Right renal cortex interstitium (tissue), 3 donors: Measurements from ENCODE around the gene ZDHHC8. TPM values are rescaled to one million over a fixed set of nuclear protein-coding genes. Genes with fewer than 3 reads are reported as not detected.

ENCODE experiments used
- DNase-seq, 3 donors: peaks; one replicate each; pipeline ENCODE4 v3.0.0-alpha.2; 2013; ENCODE audit warnings: low read depth in 3 of 3, low spot score in 2 of 3
- polyA plus RNA-seq, 3 donors: library from polyadenylated mRNA; unstranded; fragments of 120-200 nt; gene quantifications; one replicate each; pipeline ENCODE4 v1.2.1, GENCODE V29; 2013; ENCODE audit not compliant: insufficient read length in 3 of 3

Gene ZDHHC8
- polyA plus RNA-seq, 3 donors = 26.5 to 33.7 (median 27.1) TPM

DNA sequence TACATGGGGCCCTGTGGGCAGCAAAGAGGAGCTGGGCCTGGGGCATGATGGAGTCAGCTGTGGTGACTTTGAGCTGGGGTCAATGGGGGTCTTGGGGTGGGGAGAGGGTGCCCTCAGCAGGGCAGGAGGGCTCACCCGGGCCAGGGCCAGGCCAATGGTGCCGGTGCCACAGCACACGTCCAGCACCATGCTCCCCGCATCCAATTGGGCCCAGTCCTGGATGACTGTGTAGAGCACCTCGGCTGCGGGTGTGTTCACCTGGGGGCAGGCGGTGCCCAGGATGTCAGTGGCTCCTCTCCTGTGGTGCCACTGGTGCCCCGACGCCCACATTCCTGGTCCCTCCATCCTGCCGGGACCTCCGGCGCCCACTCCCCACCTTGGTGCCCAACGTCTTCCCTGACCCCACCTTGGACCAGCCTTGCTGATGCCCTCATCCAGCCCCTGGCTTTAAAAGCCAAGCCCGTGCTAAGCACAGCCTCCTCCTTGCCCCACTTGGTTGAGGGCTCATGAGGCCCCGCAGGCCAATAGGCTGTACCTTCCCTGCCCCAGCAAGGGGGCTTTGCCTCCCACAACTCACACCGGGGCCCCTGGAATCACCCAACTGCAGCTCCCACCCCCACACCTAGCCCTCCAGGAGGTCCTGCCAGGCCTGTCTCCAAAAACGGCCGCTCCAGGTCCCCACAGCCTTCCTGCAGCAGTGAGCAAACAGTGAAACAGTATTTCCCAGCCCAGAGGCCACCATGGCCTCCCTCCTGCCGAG lies 17.9 kb upstream of the ZDHHC8 start:
- no peak for DNase-seq

DNA sequence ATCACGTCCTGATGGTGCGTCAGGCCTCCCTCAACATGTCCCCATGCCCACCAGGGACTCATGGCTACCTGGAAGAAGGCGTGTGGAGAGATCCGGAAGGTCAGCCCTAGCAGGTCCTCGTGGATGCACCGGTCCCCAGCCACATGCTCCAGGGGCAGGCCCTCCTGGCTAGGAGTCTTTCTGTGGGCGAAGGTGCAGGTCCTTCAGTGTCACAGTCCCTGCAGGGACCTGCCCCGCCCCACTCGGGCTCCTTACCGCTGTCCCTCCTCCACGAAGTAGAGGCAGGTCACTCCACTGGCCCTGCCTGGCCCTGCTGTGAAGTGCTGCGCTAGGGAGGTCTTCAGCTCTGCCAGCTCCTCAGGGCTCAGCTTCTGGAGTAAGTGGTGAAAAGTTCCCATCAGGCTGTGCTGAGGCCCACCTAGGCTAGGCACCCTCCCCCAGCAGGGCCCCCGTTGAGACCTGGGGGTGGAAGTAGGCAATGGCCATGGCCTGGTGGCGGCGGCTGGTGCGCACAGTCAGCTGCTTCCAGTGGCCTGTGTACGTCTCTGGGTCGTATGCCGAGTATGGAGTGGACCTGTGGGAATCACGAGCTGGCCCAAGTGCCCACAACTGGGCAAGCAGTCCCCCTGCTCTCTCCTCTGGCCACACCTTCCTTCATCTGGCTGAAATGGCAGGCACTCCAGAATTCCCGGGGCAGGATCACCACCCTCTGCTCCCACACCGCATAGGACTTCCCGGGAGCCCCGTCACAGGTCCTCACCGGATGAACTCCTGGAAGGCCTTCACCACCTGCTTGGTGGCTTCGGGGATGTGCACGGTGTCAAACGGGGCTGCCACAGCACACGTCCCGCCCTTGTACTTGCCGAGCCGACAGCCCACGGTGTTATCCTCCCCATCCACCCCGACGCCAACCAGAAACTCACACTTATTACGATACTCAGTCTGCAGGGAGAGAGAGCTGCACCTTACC lies 16.8 kb upstream of the ZDHHC8 start:
- DNase-seq = no peak

DNA sequence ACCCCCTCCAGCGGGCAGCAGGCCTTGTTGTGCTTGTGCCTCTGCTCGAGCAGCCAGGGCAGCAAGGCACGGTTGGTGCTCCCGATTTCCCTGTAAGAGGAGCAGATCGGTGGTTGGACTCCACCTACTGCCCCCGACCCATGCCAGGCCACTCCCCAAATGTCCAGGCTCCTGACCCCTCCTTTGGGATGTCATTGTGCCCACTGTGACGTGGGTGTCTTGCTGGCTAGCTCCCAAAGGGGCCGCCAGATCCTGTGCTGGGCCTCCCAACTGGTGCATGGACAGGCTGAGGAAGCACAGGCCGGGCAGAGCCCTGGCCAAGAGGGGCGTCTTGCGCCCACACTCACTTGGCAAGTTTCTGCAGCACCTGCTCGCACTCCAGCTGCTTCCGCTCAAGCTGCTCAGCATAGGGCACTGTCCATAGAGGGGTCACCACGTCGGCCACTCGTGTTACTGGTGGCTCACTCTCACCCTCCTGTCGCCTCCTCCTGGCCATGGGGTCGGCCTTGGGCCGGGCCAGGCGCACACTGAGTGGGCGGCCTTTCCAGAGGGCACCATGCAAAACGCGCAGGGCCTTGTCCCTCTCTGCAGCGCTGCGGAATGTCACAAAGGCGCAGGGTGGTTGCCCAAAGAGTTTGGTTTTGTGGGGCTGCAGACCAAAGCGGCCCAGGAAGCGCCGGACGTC lies 15.8 kb upstream of the ZDHHC8 start, which contains the start of gene RANBP1:
Gene RANBP1, plus strand, starts transcription at position 414 of the 685 bp plus-strand sequence. Its CDS starts 81 bp downstream, at position 495.
- no peak for DNase-seq

DNA sequence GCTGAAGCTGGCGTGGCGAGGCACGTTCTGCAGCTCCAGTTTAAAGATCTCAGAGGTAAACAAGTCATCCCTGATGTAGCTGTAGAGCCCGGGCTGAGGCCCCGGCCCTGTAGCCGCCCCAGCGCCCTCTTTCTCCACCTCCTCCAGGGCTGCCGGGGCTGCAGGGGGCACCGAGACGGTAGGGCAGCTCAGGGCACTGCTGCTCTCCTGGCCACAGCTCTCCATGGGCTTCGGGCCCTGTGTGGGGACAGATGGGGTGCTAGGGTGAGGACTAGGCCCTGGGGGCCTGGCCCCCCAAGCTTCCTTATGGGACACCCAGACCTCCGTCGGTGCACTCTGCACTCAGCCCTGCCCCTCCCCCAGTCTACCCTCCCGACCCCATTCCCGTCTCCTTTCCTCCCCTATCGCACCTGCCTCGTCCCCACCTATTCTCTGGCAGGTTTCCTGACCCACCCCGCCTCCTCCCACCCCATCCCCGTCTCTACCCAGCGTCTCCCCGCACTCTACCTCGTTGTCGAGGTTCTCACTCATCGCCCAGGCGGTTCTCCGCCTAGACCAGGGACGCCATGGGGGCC lies 15.1 kb upstream of the ZDHHC8 start:
- no peak for DNase-seq

DNA sequence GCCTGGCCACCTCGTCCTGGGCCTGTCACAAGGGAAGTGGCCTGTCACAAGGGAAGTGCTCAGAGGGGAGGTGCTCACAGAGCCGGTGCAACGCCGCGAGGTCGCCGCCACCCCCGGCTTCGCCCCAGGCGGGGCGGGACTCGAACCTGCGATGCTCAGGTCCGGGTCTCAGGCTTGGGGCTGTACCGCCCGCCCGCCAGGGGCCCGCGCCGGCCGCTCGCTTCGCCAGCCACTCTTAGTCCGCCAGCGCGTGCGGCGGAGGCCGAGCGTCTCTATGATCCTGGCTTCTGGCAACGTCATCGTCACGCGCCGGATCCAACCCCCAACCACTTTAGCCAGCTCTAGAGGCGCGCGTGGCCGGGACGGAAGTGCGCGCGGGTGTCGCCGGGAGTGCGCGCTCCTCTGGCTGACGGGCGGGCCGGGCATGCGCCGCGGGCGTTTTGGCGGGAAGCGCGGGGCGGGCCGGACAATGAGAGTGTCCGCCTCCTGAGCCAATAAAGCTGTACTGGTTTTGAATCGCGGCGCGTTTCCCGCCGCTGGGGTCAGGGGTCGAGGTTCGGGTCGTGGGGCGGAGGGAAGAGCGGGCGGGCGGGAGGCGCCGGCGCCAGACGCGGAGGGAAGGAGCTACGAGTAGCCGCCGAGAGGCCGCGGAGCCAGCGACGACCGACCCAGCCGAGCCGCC lies 14.5 kb upstream of the ZDHHC8 start, which contains the start of gene TRMT2A:
Gene TRMT2A, minus strand, starts transcription at position 276 of the 682 bp plus-strand sequence. CDS start 320 bp downstream, outside the sequence.
- DNase-seq = peak; percentile 94 to 97 (median 95)

DNA sequence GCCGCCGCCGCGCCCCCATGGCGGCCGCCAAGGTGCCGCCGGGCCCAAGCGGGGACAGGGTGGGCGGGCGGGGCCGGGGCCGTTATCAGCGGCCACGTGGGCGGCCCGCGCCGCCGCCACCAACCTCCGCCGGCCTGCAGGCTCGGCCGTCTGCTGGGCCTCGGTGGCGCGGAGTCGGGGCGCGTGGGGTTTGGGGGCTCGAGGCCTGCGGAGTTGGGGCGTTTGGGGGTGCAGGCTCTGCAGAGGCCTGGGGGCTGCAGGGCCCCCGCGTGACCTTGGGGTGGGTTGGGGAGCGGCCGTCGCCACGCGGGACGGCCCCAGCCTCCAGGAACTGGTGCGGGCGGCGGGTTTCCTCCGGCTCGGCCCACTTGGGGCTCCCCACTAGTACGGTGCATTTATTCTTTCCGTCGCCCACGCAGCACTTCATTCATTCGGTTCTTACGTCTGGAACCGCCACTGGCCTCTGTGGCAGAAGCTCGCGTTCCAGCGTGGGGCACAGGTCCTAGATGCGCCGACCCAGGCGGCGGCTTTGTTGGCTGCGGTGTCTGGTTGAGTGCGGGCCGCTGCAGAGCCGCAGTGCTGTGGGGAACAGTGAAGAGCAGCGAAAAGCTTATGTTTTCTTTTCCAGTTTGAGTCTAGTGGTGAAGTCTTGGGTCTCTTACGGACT lies 13.8 kb upstream of the ZDHHC8 start:
- no peak for DNase-seq

DNA sequence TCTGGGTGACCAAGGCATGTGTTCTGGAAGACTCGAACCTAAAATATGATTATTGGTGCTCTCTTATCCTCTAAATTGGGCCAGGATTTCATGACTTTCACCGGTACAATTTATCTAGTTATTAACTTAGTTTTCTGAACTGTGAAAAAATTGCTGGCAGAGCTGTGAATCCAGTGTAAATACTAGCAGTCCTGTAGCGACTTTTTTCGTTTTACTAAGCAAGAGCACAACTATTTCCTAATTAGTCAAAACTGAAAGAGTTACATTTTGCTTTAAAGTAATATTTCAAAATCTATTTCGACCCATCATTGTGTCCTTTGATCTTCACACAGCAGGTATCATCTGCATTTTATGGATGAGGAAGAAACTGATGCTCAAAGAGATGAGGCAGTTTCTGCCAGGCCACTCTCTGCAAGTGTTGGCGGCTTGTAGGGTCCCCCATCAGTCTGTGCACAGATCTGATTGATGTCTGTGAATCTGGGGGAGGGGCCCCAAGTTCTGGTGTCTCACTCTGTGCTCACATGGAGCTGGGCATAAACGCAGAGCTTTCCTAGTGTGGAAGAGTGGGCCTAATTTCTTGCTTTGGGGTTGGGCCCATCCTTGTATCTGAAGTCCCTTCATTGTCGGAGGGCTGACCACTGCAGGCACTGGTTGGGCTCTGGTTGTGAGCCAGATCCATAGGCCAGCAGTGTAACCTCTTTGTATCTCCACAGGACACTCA lies 13.1 kb upstream of the ZDHHC8 start:
- DNase-seq = no peak

DNA sequence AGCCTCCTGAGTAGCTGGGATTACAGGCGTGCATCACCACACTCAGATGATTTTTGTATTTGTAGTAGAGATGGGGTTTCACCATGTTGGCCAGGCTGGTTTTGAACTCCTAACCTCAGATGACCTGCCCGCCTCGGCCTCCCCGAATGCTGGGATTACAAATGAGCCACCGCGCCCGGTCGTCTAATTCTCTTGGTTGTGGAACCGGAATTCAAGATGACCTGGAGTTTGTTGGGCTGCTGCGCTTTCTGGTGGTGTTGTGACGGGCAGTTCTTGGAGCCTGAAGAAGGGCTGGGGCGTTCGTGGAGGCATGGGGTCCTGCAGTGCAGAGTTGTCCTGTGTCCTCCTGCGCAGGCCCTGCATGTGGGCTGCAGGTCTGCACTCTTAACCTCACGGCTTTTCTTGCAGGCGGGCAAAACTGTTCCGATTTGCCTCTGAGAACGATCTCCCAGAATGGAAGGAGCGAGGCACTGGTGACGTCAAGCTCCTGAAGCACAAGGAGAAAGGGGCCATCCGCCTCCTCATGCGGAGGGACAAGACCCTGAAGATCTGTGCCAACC lies 9.7 kb upstream of the ZDHHC8 start:
- no peak for DNase-seq

DNA sequence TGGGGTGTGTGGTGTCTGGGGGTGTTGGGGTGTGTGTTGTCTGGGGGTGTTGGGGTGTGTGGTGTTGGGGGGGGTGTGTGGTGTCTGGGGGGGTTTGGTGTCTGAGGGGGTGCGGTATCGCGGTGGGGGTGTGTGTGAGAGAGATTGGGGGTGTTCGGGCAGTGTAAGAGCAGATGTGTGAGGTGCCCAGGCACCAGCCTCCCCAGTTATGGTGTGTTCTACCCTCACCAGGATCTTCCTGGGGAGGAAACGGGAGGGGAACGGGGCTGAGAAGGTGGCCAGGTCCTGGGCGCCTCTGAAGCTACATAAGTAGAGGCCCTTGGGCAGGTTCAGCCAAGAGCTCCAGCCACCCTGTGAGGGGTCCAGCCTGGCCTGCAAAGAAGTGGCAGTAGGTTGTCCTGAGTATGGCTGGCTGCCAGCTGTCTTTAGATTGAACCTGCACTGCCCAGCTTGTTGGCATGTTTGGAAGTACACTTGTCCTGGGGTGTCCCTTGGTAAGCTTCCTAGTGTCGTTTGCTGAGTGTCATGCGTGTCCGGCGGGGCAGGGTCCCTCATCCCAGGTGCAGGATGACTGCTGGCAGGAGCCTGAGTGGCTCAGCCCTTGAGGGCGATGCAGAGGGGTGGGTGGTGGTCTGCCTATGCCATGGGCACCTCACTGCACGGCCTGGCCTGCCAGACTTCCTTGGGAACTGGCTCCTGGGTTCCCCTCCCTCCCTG lies 8.1 kb upstream of the ZDHHC8 start:
- DNase-seq = no peak

DNA sequence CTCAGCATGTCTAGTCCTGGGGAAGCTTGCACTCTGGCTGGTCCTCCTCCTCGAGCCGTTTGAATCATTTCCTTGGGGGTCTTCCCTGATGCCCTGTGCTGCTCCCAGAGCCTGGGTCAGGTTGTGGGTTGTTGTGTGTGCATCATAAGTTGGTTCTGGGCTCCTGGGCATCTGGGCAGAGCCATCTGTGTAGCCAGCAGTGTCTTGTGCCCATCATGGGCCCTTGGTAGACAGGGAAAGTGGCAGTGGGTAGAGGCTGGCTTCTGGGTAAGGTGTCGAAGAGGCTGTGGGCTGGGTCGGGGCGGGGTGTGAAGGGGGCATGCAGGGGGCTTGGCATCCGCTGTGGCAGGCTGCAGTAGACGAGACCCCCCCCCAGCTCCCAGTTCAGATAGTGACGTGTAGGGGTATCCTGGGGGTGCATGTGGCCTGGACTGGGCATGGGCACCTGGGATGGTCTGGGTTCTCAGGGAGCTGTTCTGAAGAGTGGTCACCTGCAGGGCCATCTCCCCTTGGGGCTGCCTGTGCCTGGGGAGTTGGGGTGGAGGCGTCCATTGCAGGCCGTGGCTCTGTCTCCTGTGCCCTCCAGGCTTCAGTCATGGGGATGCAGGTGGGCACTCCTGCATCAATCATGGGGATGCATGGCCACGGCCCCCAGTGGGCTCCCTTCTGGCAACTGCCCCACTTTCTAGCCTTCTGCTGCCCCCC lies 7.4 kb upstream of the ZDHHC8 start:
- no peak for DNase-seq

DNA sequence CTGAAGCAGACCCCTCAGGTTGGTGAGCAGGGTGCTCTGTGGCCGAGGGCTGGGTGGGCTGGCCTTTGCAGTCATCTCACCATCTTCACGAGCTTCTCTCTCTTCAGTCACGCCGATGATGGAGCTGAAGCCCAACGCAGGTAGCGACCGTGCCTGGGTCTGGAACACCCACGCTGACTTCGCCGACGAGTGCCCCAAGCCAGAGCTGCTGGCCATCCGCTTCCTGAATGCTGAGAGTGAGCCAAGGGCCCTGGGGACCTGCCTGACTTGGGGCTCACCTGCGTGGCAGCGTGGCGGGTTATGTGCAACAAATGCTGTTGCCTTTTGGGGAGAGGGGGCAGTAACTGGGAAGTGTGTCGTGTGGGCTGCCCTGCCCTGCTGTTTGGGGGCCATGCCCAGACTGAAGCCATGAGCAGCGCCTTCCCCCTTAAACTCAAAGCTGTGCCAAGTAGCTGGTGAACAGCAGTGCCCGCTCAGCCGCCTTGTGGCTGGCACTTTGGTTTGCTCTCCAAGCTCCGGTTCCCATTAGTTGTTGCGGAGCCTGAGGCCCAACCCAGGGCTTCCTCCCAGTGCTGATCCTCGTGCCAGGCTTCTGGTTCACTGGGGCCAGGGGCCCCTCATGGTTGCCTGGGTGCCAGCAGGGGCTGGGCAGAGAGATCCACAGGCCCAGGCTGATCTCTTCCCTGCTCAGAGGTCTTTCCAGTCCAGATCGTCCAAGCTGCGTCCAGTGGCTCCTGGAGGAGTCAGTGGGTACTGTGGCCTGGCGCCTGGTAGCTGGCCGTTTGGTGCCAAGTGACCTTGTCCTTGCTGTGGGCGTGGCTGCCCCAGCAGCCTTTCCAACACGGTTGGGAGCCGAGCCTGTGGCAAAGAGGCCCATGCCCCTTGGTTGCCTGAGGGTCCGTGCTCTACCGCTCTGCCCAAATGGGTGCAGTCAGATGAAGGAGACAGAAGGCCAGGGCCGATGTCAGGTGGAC lies 6.1 kb upstream of the ZDHHC8 start:
- no peak for DNase-seq

DNA sequence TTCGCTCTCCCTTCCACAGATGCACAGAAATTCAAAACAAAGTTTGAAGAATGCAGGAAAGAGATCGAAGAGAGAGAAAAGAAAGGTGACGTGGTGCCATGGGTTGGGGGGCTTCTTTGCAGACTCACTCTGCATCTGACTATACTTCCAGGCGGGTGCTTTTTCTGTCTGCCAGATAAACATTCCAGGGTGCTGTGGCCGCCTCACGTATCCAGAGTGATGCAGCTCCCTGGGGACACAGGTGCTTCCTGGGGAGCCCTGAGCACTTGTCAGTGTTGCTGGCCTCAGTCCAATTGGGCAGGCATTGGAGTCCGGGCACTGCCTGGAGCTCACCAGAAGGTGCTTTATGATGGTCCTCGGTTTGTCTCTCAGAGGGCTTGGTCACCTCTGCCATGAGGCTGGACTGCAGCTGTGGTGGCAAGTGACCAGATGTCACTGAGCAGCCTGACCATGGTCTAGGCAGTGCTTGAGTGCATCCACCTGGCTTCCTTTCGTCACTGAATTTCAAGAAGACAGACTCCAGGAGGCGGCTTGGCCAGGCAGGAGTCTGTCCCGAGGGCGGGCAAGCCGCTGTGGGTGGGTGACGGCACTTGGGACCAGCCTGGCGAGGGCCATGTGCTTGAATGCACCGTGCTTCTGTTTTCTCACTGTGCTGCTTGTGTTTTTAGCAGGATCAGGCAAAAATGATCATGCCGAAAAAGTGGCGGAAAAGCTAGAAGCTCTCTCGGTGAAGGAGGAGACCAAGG lies 5.1 kb upstream of the ZDHHC8 start:
- no peak for DNase-seq

DNA sequence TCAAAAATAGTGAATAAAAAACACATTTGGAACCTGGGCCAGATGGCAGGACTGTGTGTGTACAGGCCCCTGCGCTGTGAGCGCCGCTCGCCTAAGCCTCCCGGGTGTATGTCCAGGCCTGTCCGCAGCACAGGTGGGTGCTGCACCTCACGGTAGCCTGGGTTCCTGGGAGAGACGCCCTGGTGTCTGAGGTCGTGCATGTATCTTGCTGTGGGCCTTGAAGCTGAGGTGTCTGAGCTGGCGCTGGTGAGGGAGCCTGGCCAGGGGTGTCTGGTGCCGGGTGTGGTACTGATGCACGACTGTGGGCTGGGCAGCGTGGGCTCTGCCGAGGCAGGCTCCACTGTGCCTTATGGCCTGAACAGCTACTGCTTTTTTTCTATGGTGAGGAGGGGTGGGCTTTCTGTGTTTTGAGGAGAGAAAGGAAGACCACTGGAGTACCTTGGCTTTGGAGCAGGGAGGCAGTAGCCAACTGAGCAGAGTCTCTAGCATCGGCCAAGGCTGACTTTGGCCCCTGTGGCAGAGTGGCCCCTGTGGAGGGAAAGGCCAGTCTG lies 4.2 kb upstream of the ZDHHC8 start:
- DNase-seq = no peak

DNA sequence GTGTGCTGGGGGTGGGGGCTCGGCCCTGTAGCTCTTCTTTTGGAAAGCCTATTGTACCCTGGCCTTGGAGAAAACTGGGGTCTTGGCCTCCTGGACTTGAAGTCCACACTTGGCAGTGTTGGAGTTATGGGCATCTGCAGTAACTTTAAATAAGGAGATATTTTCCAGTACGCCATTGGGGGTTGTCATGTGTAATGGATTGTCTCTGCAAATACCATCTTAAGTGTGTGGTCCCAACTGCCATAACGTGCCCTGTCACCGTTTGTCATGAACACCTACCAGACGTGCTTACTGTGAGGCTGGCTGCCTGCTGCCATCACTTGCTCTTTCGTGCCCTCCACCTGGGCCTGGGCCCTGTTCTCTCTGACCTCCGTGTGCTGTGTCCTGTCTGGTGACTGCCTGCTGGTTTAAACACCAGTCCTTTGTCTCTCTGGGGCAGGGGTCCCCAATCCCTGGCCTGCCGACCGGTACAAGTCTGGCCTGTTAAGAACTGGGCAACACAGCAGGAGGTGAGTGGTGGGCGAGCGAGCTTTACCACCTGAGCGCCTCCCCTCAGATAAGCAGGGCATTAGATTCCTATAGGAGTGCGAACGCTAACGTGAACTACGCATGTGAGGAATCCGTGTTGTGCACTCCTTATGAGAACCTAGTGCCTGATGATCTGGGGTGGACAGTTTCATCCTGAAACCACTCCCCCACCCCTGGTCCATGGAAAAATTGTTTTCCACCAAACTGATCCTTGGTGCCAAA lies 3.6 kb upstream of the ZDHHC8 start:
- no peak for DNase-seq

DNA sequence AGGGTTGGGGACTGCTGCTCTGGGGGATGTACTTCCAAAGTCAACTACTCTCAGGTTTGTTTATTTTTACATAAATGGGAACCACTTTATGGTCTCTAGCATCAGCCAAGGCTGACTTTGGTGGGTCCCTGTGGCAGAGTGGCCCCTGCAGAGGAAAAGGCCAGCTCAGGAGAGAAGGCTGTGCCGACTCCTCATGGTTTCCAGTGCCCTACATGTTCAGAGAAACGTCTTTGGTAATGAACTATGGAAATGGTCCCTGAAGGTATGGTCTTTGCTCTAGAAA lies 3.0 kb upstream of the ZDHHC8 start:
- no peak for DNase-seq
